H1 (cell line): Measurements from ENCODE around the gene ATP8B3. TPM values are rescaled to one million over a fixed set of nuclear protein-coding genes. Genes with fewer than 3 reads are reported as not detected.

Experiments used
- CTCF ChIA-PET: fragments of 300-600 bp; sonication (Branson Sonifier 250); formaldehyde crosslinking; loops from one replicate; lab custom pipeline; 2021; ENCODE audit not compliant: partially characterized antibody; lab: Charles Lee
- POLR2A ChIA-PET: fragments of 300-600 bp; sonication (Branson Sonifier 250); formaldehyde crosslinking; loops from one replicate; lab custom pipeline; 2021; ENCODE audit warnings: inconsistent platforms; ENCODE audit not compliant: partially characterized antibody; lab: Charles Lee
- DNase-seq, 2 experiments: peaks; one replicate each; pipeline versions ENCODE4 v3.0.0 to v3.0.0-alpha.2; 2010 to 2022; ENCODE audit warnings: low spot score in 2 of 2, low read depth in 1 of 2, mixed read lengths in 1 of 2
- FAIRE-seq: peaks from 2 replicates; lab custom pipeline; 2011; peaks lifted over from hg19 to GRCh38; lab: Jason Lieb, UNC
- H2AFZ ChIP-seq: 2 replicates; pipeline ENCODE4 v1.8.1; 2012; ENCODE audit warnings: low read length, inconsistent platforms
- H2AK5ac ChIP-seq: 2 replicates; pipeline ENCODE4 v1.6.1; 2013; ENCODE audit warnings: low read depth, low read length
- H2BK120ac ChIP-seq: replicated peaks from 2 replicates; pipeline ENCODE3; 2013; ENCODE audit warnings: low read depth, low read length, inconsistent platforms
- H2BK12ac ChIP-seq: 2 replicates; pipeline ENCODE4 v1.6.1; 2013; ENCODE audit warnings: low read depth, low read length
- H2BK15ac ChIP-seq: 2 replicates; pipeline ENCODE4 v1.6.1; 2013; ENCODE audit warnings: low read length
- H2BK20ac ChIP-seq: 2 replicates; pipeline ENCODE4 v1.6.1; 2013; ENCODE audit warnings: low read length
- H2BK5ac ChIP-seq: 2 replicates; pipeline ENCODE4 v1.6.1; 2013; ENCODE audit warnings: low read depth, low read length
- H3K14ac ChIP-seq: 2 replicates; pipeline ENCODE4 v1.6.1; 2013; ENCODE audit warnings: inconsistent platforms; ENCODE audit not compliant: insufficient read length
- H3K18ac ChIP-seq: 2 replicates; pipeline ENCODE4 v1.6.1; 2013; ENCODE audit warnings: low read length; ENCODE audit errors: extremely low read depth
- H3K23ac ChIP-seq: 2 replicates; pipeline ENCODE4 v1.6.1; 2013; ENCODE audit warnings: inconsistent platforms; ENCODE audit not compliant: insufficient read length
- H3K23me2 ChIP-seq: 2 replicates; pipeline ENCODE4 v1.6.1; 2013; ENCODE audit warnings: low read depth, low read length
- H3K27ac ChIP-seq: 2 replicates; pipeline ENCODE4 v1.6.1; 2011; ENCODE audit warnings: low read depth, low read length, inconsistent platforms
- H3K27me3 ChIP-seq, 4 experiments: replicated peaks in 1 of 4; 1 replicate in 1 of 4; 2 replicates in 3 of 4; pipeline versions ENCODE4 v1.6.1 to v1.8.1; 2011 to 2013; ENCODE audit warnings: low read length in 3 of 4, mild to moderate bottlenecking in 3 of 4, inconsistent platforms in 2 of 4, mixed read lengths in 2 of 4, moderate library complexity in 1 of 4; ENCODE audit not compliant: control insufficient read depth in 3 of 4, insufficient read depth in 3 of 4; ENCODE audit errors: extremely low read depth in 1 of 4
- H3K36me3 ChIP-seq, 4 experiments: 2 replicates each; pipeline versions ENCODE4 v1.6.1 to v1.8.1; 2011 to 2013; ENCODE audit warnings: mild to moderate bottlenecking in 4 of 4, low read length in 3 of 4, moderate library complexity in 2 of 4, control low read depth in 1 of 4, inconsistent platforms in 1 of 4; ENCODE audit not compliant: insufficient read depth in 4 of 4, control insufficient read depth in 2 of 4
- H3K4ac ChIP-seq: replicated peaks from 2 replicates; pipeline ENCODE3; 2013; ENCODE audit warnings: low read length, low read depth, mixed read lengths, inconsistent platforms; ENCODE audit not compliant: insufficient read length
- H3K4me1 ChIP-seq, 4 experiments: replicated peaks in 1 of 4; 1 replicate in 1 of 4; 2 replicates in 3 of 4; pipeline versions ENCODE4 v1.6.1 to v1.8.1; 2011 to 2013; ENCODE audit warnings: low read length in 3 of 4, inconsistent platforms in 2 of 4, mixed read lengths in 1 of 4; ENCODE audit not compliant: insufficient read depth in 4 of 4, control insufficient read depth in 3 of 4
- H3K4me2 ChIP-seq, 2 experiments: 2 replicates each; pipeline versions ENCODE4 v1.6.1 to v1.8.1; 2011 to 2013; ENCODE audit warnings: low read depth in 2 of 2, low read length in 2 of 2, control low read depth in 1 of 2, inconsistent platforms in 1 of 2, mild to moderate bottlenecking in 1 of 2; ENCODE audit not compliant: insufficient read depth in 1 of 2
- H3K4me3 ChIP-seq, 4 experiments: fragments of 200-600, 300-600 bp in 1 of 4; sonication (generic), shearing (Covaris generic), sonication (Bioruptor Twin) in 1 of 4; 2 replicates each; pipeline versions ENCODE4 v1.5.1 to v1.8.1; 2011 to 2016; ENCODE audit warnings: low read length in 4 of 4, low read depth in 3 of 4, control low read depth in 2 of 4, inconsistent platforms in 2 of 4, mild to moderate bottlenecking in 2 of 4, mixed read lengths in 1 of 4, moderate library complexity in 1 of 4; ENCODE audit not compliant: insufficient read depth in 2 of 4; ENCODE audit errors: extremely low read depth in 1 of 4
- H3K56ac ChIP-seq: replicated peaks from 2 replicates; pipeline ENCODE3; 2013; ENCODE audit warnings: low read depth, mild to moderate bottlenecking, mixed read lengths, low read length, inconsistent platforms; ENCODE audit not compliant: insufficient read length
- H3K79me1 ChIP-seq: 2 replicates; pipeline ENCODE4 v1.6.1; 2013; ENCODE audit warnings: low read depth, low read length, control low read depth
- H3K79me2 ChIP-seq, 2 experiments: 2 replicates each; pipeline versions ENCODE4 v1.6.1 to v1.8.1; 2012 to 2013; ENCODE audit warnings: low read length in 2 of 2, mild to moderate bottlenecking in 2 of 2, inconsistent platforms in 1 of 2; ENCODE audit not compliant: insufficient read depth in 2 of 2, control insufficient read depth in 1 of 2
- H3K9ac ChIP-seq, 4 experiments: replicated peaks in 1 of 4; 1 replicate in 1 of 4; 2 replicates in 3 of 4; pipeline versions ENCODE4 v1.6.1 to v1.8.1; 2011 to 2013; ENCODE audit warnings: low read depth in 3 of 4, low read length in 3 of 4, control low read depth in 2 of 4, mild to moderate bottlenecking in 2 of 4, moderate library complexity in 2 of 4, inconsistent platforms in 1 of 4; ENCODE audit errors: extremely low read depth in 1 of 4
- H3K9me3 ChIP-seq, 2 experiments: 2 replicates each; pipeline versions ENCODE4 v1.6.1 to v1.8.1; 2012 to 2013; ENCODE audit warnings: mild to moderate bottlenecking in 2 of 2, moderate library complexity in 2 of 2, control low read depth in 1 of 2, inconsistent platforms in 1 of 2, low read depth in 1 of 2, low read length in 1 of 2, mixed read lengths in 1 of 2; ENCODE audit not compliant: insufficient read depth in 2 of 2
- H4K20me1 ChIP-seq, 2 experiments: replicated peaks in 1 of 2; 2 replicates each; pipeline versions ENCODE3 to v1.8.1; 2011 to 2013; ENCODE audit warnings: inconsistent platforms in 2 of 2, low read length in 2 of 2, mild to moderate bottlenecking in 1 of 2; ENCODE audit not compliant: insufficient read depth in 2 of 2, control insufficient read depth in 1 of 2
- H4K5ac ChIP-seq: 2 replicates; pipeline ENCODE4 v1.6.1; 2013; ENCODE audit warnings: low read length, low read depth, mixed read lengths, inconsistent platforms; ENCODE audit not compliant: insufficient read length
- H4K8ac ChIP-seq: 2 replicates; pipeline ENCODE4 v1.8.0; 2013; ENCODE audit warnings: mild to moderate bottlenecking, moderate library complexity, low read length, inconsistent platforms; ENCODE audit not compliant: insufficient read depth; ENCODE audit errors: extremely low read depth
- H4K91ac ChIP-seq: replicated peaks from 2 replicates; pipeline ENCODE3; 2013; ENCODE audit warnings: low read length, mixed read lengths, inconsistent platforms; ENCODE audit not compliant: insufficient read length
- FOSL1 ChIP-seq: IDR thresholded peaks from 2 replicates; pipeline ENCODE4 v1.6.1; 2011; ENCODE audit warnings: mild to moderate bottlenecking, low read depth, low read length, moderate library complexity; ENCODE audit not compliant: insufficient read depth
- GABPA ChIP-seq: IDR thresholded peaks from 2 replicates; pipeline ENCODE4 v1.6.1; 2011; ENCODE audit warnings: mild to moderate bottlenecking, low read length, moderate library complexity, borderline replicate concordance; ENCODE audit not compliant: insufficient read depth
- PHF8 ChIP-seq: fragments of 200-600 bp; sonication (generic); conservative IDR thresholded peaks from 2 replicates; pipeline ENCODE4 v1.7.1; 2012; ENCODE audit warnings: low read depth, mild to moderate bottlenecking, inconsistent platforms, low read length, moderate library complexity
- POU5F1 ChIP-seq: IDR thresholded peaks from 2 replicates; pipeline ENCODE4 v1.6.1; 2011; ENCODE audit warnings: low read depth, mild to moderate bottlenecking, low read length, moderate library complexity
- WGBS, 2 experiments: shearing (Covaris generic) in 1 of 2; methylation state at CpG; one replicate each; pipeline versions ENCODE4 v1.1.6 to v1.1.7; 2013 to 2015; ENCODE audit warnings: low lambda C conversion rate in 2 of 2, mixed read lengths in 2 of 2, inconsistent platforms in 1 of 2, low coverage in 1 of 2, missing lambda C conversion rate in 1 of 2; ENCODE audit not compliant: insufficient replicate concordance in 2 of 2, insufficient coverage in 1 of 2, insufficient read length in 1 of 2; ENCODE audit errors: extremely low coverage in 1 of 2, missing lambda C conversion rate in 1 of 2; 5-methylcytosine and 5-hydroxymethylcytosine counted together
- polyA plus RNA-seq, 7 experiments: library from polyadenylated mRNA; depleted of rRNA in 3 of 7; stranded (reverse) in 5 of 7; unstranded in 2 of 7; fragments of >200 nt in 5 of 7; fragments of 200-250 nt in 2 of 7; gene quantifications; 1 replicate in 5 of 7; 2 replicates in 1 of 7; 4 replicates in 1 of 7; pipeline versions ENCODE4 v1.2.1 to v1.2.3, GENCODE V29; 2011 to 2013; ENCODE audit warnings: missing spikeins in 2 of 7, mixed read lengths in 2 of 7
- total RNA-seq: library from RNA; stranded (reverse); fragmentation: NEBNext Ultra II Directional; extraction: Animal tissue kit (Norgen Biotek cat#: 25700); gene quantifications from 2 replicates; pipeline ENCODE4 v1.2.1, GENCODE V29; 2021

ATP8B3 gene
- total and polyA plus RNA-seq, 2 of the 8 experiments (the other 6 are each of a cell fraction or from before 2014, with no cell fraction given), result 4.1 to 9.3 TPM

DNA sequence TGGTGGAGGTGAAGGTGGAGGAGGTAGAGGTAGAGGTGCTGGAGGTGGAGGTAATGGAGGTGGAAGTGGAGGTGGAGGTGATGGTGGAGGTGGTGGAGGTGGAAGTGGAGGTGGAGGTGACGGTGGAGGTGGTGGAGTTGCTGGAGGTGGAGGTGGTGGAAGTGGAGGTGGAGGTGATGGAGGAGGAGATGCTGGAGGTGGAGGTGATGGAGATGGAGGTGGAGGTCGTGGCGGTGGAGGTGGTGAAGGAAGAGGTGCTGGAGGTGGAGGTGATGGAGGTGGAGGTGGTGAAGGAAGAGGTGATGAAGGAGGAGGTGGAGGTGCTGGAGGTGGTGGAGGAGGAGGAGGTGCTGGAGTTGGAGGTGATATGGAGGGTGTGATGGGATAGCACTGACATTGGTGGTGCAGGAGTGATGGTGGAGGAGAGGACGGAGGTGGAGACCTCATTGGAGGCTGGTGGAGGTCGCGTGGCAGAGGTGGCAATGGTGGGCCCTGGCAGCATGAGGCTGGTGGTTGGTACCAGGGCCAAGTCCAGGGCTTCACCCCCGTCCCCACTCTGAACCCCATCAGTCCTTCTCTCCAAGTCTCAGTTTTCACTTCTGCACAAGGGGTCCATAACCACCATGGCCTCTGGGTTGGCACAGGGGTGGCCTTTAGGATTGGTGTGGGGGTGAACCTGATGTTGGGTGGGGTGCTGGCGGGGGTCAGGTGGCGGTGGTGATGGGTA is 43.0 kb downstream of the ATP8B3 start:
- CTCF ChIA-PET, result interaction anchor here (0.5 to 4.9 kb wide), 42 partner anchors 7 to 1474 kb away, joined by 3 to 97 read pairs (median 4); no protein-coding TSS in a partner anchor
- no peak overlapping the region for H3K4me2 ChIP-seq
- no peak overlapping the region for H2BK120ac ChIP-seq

More for the DNA sequence above, 43.0 kb downstream of the ATP8B3 start:
- no peak overlapping the region for H2AFZ ChIP-seq
- no peak for FAIRE-seq
- no peak overlapping the region for H4K5ac ChIP-seq
- no peak overlapping the region for H3K27ac ChIP-seq
- H3K9me3 ChIP-seq, result peaks cover 7 to 9% of the 10 kb centered on the region in 2 experiments; a peak in 3 of 4 replicates
- H4K20me1 ChIP-seq, result peaks cover 0 to 15% of the 10 kb centered on the region in 2 experiments
- H3K23me2 ChIP-seq, result peaks cover 9% of the 10 kb centered on the region; the same call in 1 of the 2 replicates
- H3K9ac ChIP-seq, result no peak overlapping the region
- H3K14ac ChIP-seq, result no peak overlapping the region
- no peak overlapping the region for H4K8ac ChIP-seq
- no peak overlapping the region for H2BK5ac ChIP-seq
- no peak overlapping the region; the same call in 1 of the 2 replicates for H2BK20ac ChIP-seq
- POLR2A ChIA-PET, result no interaction called here
- no peak overlapping the region for H3K4me3 ChIP-seq
- H2BK15ac ChIP-seq, result peak overlapping the region; percentile 61
- TF ChIP-seq POU5F1 (no peak), FOSL1 (no peak), GABPA (no peak), PHF8 (no peak)
- WGBS, 2 experiments, result 81% methylated on average over 8 of the region's 9 CpGs; no CpG with 5 or more reads in 1 of the 2 experiments
- 0 out of 2 replicates have a peak overlapping the region, but pooled peaks have one; percentile 91 for H2AK5ac ChIP-seq
- no peak overlapping the region for H3K18ac ChIP-seq
- H3K36me3 ChIP-seq, result no peaks in the 10 kb centered on the region
- H3K23ac ChIP-seq, result no peak overlapping the region
- no peaks in the 10 kb centered on the region for H3K79me1 ChIP-seq
- peaks cover 42 to 68% (median 61%) of the 10 kb centered on the region in 4 experiments for H3K27me3 ChIP-seq
- 0 out of 2 replicates have a peak overlapping the region, but pooled peaks have one; percentile 60 for H2BK12ac ChIP-seq
- H3K4ac ChIP-seq, result no peak overlapping the region
- no peaks in the 10 kb centered on the region for H3K79me2 ChIP-seq
- no peak overlapping the region for H3K56ac ChIP-seq
- no peak overlapping the region for H4K91ac ChIP-seq
- no peak for DNase-seq
- peaks cover 0 to 19% (median 6%) of the 10 kb centered on the region in 4 experiments; a peak in 6 of 7 replicates for H3K4me1 ChIP-seq
